ENCODE measurements around the gene UPK3A. TPM values are rescaled to one million over a fixed set of nuclear protein-coding genes. Genes with fewer than 3 reads are reported as not detected.

Gene UPK3A
- total and polyA plus RNA-seq, 2 of the 8 experiments (the other 6 are each of a cell fraction or from before 2014, with no cell fraction given) = 0.35 to 1.7 TPM

DNA sequence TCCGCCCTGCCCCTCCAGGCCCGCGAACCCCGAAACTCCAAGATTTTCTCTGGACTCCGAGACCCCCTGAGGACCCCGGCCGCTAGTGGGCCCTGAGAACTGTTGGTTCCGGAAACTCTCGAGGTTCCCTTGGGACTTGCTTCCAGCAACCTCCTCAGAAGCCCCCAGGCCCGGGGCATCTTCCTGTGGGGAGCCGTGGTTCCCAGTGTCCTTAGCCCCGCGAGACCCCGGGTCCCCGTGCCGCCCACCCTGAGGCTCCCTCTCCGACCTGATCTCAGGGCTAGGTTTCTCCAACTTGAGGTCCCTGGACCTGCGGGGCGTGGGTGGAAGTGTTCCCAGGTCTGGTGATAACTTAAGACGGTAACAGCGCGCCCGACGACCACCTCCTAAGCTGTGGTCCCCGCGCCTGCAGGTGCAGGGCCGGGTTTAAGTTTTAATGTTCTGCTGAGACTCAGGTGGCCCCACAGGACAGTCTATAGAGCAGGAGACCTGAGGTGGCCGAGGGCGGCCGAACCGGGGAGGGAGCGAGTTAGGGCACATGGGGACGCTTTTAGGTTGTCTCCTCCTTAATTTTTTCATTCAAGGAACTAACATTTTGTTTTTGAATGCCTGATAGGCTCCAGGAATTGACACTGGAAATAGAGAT lies 25.7 kb downstream of the UPK3A start:
- Histone ChIP-seq H3K4me2 (ENCODE audit: insufficient read depth in 1 of 2, low read depth in 2 of 2, low read length in 2 of 2) (peak overlapping the region; percentile 72 to 87), H4K91ac (replicated peaks; ENCODE audit: insufficient read length, low read length) (no peak overlapping the region), H3K18ac (ENCODE audit: extremely low read depth, low read length) (no peak overlapping the region), H3K9me3 (ENCODE audit: insufficient read depth in 2 of 2, low read depth in 1 of 2, low read length in 1 of 2) (no peaks in the 10 kb centered on the region), H4K5ac (ENCODE audit: insufficient read length, low read depth, low read length) (no peak overlapping the region), H3K23me2 (ENCODE audit: low read depth, low read length) (peaks cover 3% of the 10 kb centered on the region; the same call in 1 of the 2 replicates), H3K27me3 (replicated peaks in 1 of 4; ENCODE audit: control insufficient read depth in 3 of 4, extremely low read depth in 1 of 4, insufficient read depth in 3 of 4, low read length in 3 of 4) (peaks cover 0 to 4% (median 0%) of the 10 kb centered on the region in 4 experiments; a peak in 2 of 7 replicates), H3K79me2 (ENCODE audit: control insufficient read depth in 1 of 2, insufficient read depth in 2 of 2, low read length in 2 of 2) (peaks cover 0 to 27% of the 10 kb centered on the region in 2 experiments; a peak in 2 of 4 replicates), H3K23ac (ENCODE audit: insufficient read length) (no peak overlapping the region), H3K4me3 (ENCODE audit: extremely low read depth in 1 of 4, insufficient read depth in 2 of 4, low read depth in 3 of 4, low read length in 4 of 4) (peak overlapping the region; percentile 63 to 88 (median 68)), H3K14ac (ENCODE audit: insufficient read length) (no peak overlapping the region), H3K79me1 (ENCODE audit: low read depth, low read length) (peaks cover 4% of the 10 kb centered on the region; the same call in 1 of the 2 replicates), H3K27ac (ENCODE audit: low read depth, low read length) (no peak overlapping the region), H4K8ac (ENCODE audit: extremely low read depth, insufficient read depth, low read length) (peak overlapping the region; percentile 58; the same call in 1 of the 2 replicates), H3K9ac (replicated peaks in 1 of 4; ENCODE audit: extremely low read depth in 1 of 4, low read depth in 3 of 4, low read length in 3 of 4) (peak overlapping the region in 3 of 4 experiments; percentile 9 to 56 (median 36); a peak in 5 of 7 replicates), H2BK120ac (replicated peaks; ENCODE audit: low read depth, low read length) (no peak overlapping the region), H3K56ac (replicated peaks; ENCODE audit: insufficient read length, low read depth, low read length) (no peak overlapping the region), H3K36me3 (ENCODE audit: control insufficient read depth in 2 of 4, insufficient read depth in 4 of 4, low read length in 3 of 4) (no peaks in the 10 kb centered on the region), H2BK20ac (ENCODE audit: low read length) (no peak overlapping the region), H2BK15ac (ENCODE audit: low read length) (no peak overlapping the region), H2BK5ac (ENCODE audit: low read depth, low read length) (no peak overlapping the region), H4K20me1 (replicated peaks in 1 of 2; ENCODE audit: control insufficient read depth in 1 of 2, insufficient read depth in 2 of 2, low read length in 2 of 2) (peaks cover 0 to 10% of the 10 kb centered on the region in 2 experiments), H3K4me1 (replicated peaks in 1 of 4; ENCODE audit: control insufficient read depth in 3 of 4, insufficient read depth in 4 of 4, low read length in 3 of 4) (peaks cover 0 to 10% (median 7%) of the 10 kb centered on the region in 4 experiments; a peak in 5 of 7 replicates), H3K4ac (replicated peaks; ENCODE audit: insufficient read length, low read depth, low read length) (no peak overlapping the region), H2AFZ (ENCODE audit: low read length) (no peak overlapping the region), H2AK5ac (ENCODE audit: low read depth, low read length) (no peak overlapping the region), H2BK12ac (ENCODE audit: low read depth, low read length) (no peak overlapping the region)
- ChIA-PET CTCF (ENCODE audit: partially characterized antibody) (interaction anchor here (1.0 to 3.3 kb wide), 3 partner anchors 12 to 150 kb away, joined by 3 to 14 read pairs (median 4); no protein-coding TSS in a partner anchor), POLR2A (ENCODE audit: partially characterized antibody) (interaction anchor here (1.1 to 2.5 kb wide), 6 partner anchors 8 to 194 kb away, joined by 3 to 13 read pairs (median 4); no protein-coding TSS in a partner anchor)
- TF ChIP-seq POLR2A (IDR thresholded peaks at IDR 0.05; ENCODE audit: control extremely low read depth in 1 of 2, low read depth in 2 of 2, low read length in 2 of 2) (no peak), CHD2 (IDR thresholded peaks at IDR 0.05; ENCODE audit: low read length) (no peak), RBBP5 (IDR thresholded peaks at IDR 0.05; ENCODE audit: borderline replicate concordance, low read depth, low read length) (no peak), YY1 (IDR thresholded peaks at IDR 0.05; ENCODE audit: low read depth, low read length) (no peak), CREB1 (IDR thresholded peaks at IDR 0.05) (no peak), KDM5A (IDR thresholded peaks at IDR 0.05; ENCODE audit: low read length) (no peak), POU5F1 (IDR thresholded peaks at IDR 0.05; ENCODE audit: low read depth, low read length) (no peak), JUN (IDR thresholded peaks at IDR 0.05; ENCODE audit: low read depth, low read length) (no peak), CHD1 (IDR thresholded peaks at IDR 0.05; ENCODE audit: low read depth, low read length) (no peak)
- TF ChIP-seq, protein P1, sequence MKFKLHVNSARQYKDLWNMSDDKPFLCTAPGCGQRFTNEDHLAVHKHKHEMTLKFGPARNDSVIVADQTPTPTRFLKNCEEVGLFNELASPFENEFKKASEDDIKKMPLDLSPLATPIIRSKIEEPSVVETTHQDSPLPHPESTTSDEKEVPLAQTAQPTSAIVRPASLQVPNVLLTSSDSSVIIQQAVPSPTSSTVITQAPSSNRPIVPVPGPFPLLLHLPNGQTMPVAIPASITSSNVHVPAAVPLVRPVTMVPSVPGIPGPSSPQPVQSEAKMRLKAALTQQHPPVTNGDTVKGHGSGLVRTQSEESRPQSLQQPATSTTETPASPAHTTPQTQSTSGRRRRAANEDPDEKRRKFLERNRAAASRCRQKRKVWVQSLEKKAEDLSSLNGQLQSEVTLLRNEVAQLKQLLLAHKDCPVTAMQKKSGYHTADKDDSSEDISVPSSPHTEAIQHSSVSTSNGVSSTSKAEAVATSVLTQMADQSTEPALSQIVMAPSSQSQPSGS (IDR thresholded peaks at IDR 0.05; ENCODE audit: low read length) = no peak
- FAIRE-seq = no peak
- 9% methylated on average over 28 of the region's 33 CpGs; no CpG with 5 or more reads in 1 of the 2 experiments for WGBS, 2 experiments (ENCODE audit: extremely low coverage in 1 of 2, insufficient coverage in 1 of 2, insufficient read length in 1 of 2, insufficient replicate concordance in 2 of 2, low coverage in 1 of 2, low lambda C conversion rate in 2 of 2, missing lambda C conversion rate in 1 of 2)
- DNase-seq (ENCODE audit: low read depth in 1 of 2, low spot score in 2 of 2) = no peak
